ENCODE measurements around the gene UCN.
A peak's percentile ranks its signal among the peaks of the same experiment; 100 is the strongest.

UCN gene

GRCh38 chr2:27323596-27324285, 15.5 kb upstream of the UCN start:
- Histone ChIP-seq H3K79me2 (ENCODE audit: insufficient read depth, low read length) (peaks cover 20% of the 10 kb centered on the region), H3K9me2 (replicated peaks; ENCODE audit: low read depth, low read length) (no peaks in the 10 kb centered on the region), H3K9me3 (ENCODE audit: insufficient read depth, low read depth, low read length) (no peaks in the 10 kb centered on the region), H3K4me1 (ENCODE audit: insufficient read depth, low read length, poor library complexity, severe bottlenecking) (peaks cover 15% of the 10 kb centered on the region), H3K9ac (ENCODE audit: low read depth, low read length, poor library complexity, severe bottlenecking) (peak overlapping the region; percentile 94), H3F3A (ENCODE audit: low read depth) (peaks cover 4% of the 10 kb centered on the region; the same call in 1 of the 2 replicates), H2AFZ (ENCODE audit: low read length) (peak overlapping the region; percentile 89; the same call in 1 of the 2 replicates), H3K4me3 (ENCODE audit: low read length, poor library complexity, severe bottlenecking) (peak overlapping the region; percentile 96), H3K4me2 (ENCODE audit: low read depth, low read length, poor library complexity, severe bottlenecking) (peak overlapping the region; percentile 88), H3K36me3 (ENCODE audit: insufficient read depth, low read length) (peaks cover 28% of the 10 kb centered on the region; the same call in 1 of the 2 replicates), H3K27me3 (ENCODE audit: insufficient read depth, low read length, poor library complexity, severe bottlenecking) (no peaks in the 10 kb centered on the region), H4K20me1 (ENCODE audit: insufficient read depth, low read length, poor library complexity, severe bottlenecking) (no peaks in the 10 kb centered on the region)
- TF ChIP-seq, protein P1, sequence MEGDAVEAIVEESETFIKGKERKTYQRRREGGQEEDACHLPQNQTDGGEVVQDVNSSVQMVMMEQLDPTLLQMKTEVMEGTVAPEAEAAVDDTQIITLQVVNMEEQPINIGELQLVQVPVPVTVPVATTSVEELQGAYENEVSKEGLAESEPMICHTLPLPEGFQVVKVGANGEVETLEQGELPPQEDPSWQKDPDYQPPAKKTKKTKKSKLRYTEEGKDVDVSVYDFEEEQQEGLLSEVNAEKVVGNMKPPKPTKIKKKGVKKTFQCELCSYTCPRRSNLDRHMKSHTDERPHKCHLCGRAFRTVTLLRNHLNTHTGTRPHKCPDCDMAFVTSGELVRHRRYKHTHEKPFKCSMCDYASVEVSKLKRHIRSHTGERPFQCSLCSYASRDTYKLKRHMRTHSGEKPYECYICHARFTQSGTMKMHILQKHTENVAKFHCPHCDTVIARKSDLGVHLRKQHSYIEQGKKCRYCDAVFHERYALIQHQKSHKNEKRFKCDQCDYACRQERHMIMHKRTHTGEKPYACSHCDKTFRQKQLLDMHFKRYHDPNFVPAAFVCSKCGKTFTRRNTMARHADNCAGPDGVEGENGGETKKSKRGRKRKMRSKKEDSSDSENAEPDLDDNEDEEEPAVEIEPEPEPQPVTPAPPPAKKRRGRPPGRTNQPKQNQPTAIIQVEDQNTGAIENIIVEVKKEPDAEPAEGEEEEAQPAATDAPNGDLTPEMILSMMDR (conservative IDR thresholded peaks at IDR 0.05; ENCODE audit: low read length) = no peak
- TF ChIP-seq EZH2phosphoT487 (IDR thresholded peaks at IDR 0.05; ENCODE audit: borderline replicate concordance) = no peak

GRCh38 chr2:27322766-27323595, 14.7 kb upstream of the UCN start, which contains the start of gene MPV17:
Gene MPV17 (minus strand): TSS chr2:27323097. CDS start chr2:27322517, 580 bp downstream.
- no peaks in the 10 kb centered on the region for H4K20me1 ChIP-seq (ENCODE audit: insufficient read depth, low read length, poor library complexity, severe bottlenecking)
- H3K9me3 ChIP-seq (ENCODE audit: insufficient read depth, low read depth, low read length) = no peaks in the 10 kb centered on the region
- no peaks in the 10 kb centered on the region for H3K9me2 ChIP-seq (replicated peaks; ENCODE audit: low read depth, low read length)
- H3K27me3 ChIP-seq (ENCODE audit: insufficient read depth, low read length, poor library complexity, severe bottlenecking) = no peaks in the 10 kb centered on the region
- peaks cover 20% of the 10 kb centered on the region for H3K79me2 ChIP-seq (ENCODE audit: insufficient read depth, low read length)
- peak within 1 kb of the TSS; percentile 94 for H3K9ac ChIP-seq (ENCODE audit: low read depth, low read length, poor library complexity, severe bottlenecking)
- peaks cover 15% of the 10 kb centered on the region for H3K4me1 ChIP-seq (ENCODE audit: insufficient read depth, low read length, poor library complexity, severe bottlenecking)
- peak within 1 kb of the TSS; percentile 88 for H3K4me2 ChIP-seq (ENCODE audit: low read depth, low read length, poor library complexity, severe bottlenecking)
- H3K36me3 ChIP-seq (ENCODE audit: insufficient read depth, low read length) = peaks cover 20% of the 10 kb centered on the region; the same call in 1 of the 2 replicates
- TF ChIP-seq EZH2phosphoT487 (IDR thresholded peaks at IDR 0.05; ENCODE audit: borderline replicate concordance) = no peak
- TF ChIP-seq, protein P1 (conservative IDR thresholded peaks at IDR 0.05; ENCODE audit: low read length) = no peak
- peaks cover 4% of the 10 kb centered on the region; the same call in 1 of the 2 replicates for H3F3A ChIP-seq (ENCODE audit: low read depth)
- peak within 1 kb of the TSS; percentile 96 for H3K4me3 ChIP-seq (ENCODE audit: low read length, poor library complexity, severe bottlenecking)
- H2AFZ ChIP-seq (ENCODE audit: low read length) = peak within 1 kb of the TSS; percentile 89

DNA sequence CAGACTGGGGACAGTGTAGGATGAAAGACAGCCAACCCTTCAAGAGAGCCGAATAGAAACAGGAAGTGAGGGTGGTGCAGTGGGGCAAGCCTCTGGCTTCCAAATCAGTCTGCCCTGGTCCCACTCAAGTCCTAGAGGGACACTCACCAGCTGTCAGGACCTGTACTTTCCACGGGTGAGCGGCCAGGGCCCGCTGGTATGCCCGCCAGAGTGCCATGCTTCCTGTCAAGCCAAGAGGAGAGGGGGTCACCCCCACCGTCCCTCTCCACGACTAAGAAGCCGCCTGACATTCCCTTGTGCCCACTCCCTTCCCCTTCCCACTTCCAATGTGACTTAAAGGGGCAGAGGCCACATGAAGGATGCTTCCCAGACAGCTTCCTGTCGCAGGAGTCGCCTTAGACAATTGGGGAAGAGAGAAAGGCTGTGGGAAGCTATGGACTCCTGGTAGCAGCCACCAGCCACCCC, 14.1 kb upstream of the UCN start:
- H3K79me2 ChIP-seq (ENCODE audit: insufficient read depth, low read length) = peaks cover 20% of the 10 kb centered on the region
- peaks cover 15% of the 10 kb centered on the region for H3K4me1 ChIP-seq (ENCODE audit: insufficient read depth, low read length, poor library complexity, severe bottlenecking)
- H4K20me1 ChIP-seq (ENCODE audit: insufficient read depth, low read length, poor library complexity, severe bottlenecking) = no peaks in the 10 kb centered on the region
- H3K4me3 ChIP-seq (ENCODE audit: low read length, poor library complexity, severe bottlenecking) = peak overlapping the region; percentile 96
- H3K27me3 ChIP-seq (ENCODE audit: insufficient read depth, low read length, poor library complexity, severe bottlenecking) = no peaks in the 10 kb centered on the region
- H3K4me2 ChIP-seq (ENCODE audit: low read depth, low read length, poor library complexity, severe bottlenecking) = peak overlapping the region; percentile 88
- TF ChIP-seq, protein P1 (conservative IDR thresholded peaks at IDR 0.05; ENCODE audit: low read length) = no peak
- TF ChIP-seq EZH2phosphoT487 (IDR thresholded peaks at IDR 0.05; ENCODE audit: borderline replicate concordance) = no peak
- peak overlapping the region; percentile 89; the same call in 1 of the 2 replicates for H2AFZ ChIP-seq (ENCODE audit: low read length)
- peaks cover 4% of the 10 kb centered on the region; the same call in 1 of the 2 replicates for H3F3A ChIP-seq (ENCODE audit: low read depth)
- no peaks in the 10 kb centered on the region for H3K9me2 ChIP-seq (replicated peaks; ENCODE audit: low read depth, low read length)
- no peaks in the 10 kb centered on the region for H3K9me3 ChIP-seq (ENCODE audit: insufficient read depth, low read depth, low read length)
- peaks cover 16% of the 10 kb centered on the region; the same call in 1 of the 2 replicates for H3K36me3 ChIP-seq (ENCODE audit: insufficient read depth, low read length)
- H3K9ac ChIP-seq (ENCODE audit: low read depth, low read length, poor library complexity, severe bottlenecking) = peak overlapping the region; percentile 94
